IMR-90 (cell line): ENCODE measurements around the gene PLEKHH1. TPM values are rescaled to one million over a fixed set of nuclear protein-coding genes. Genes with fewer than 3 reads are reported as not detected.

Experiments
- ATAC-seq: fragments of 200-7000 bp; cut with Tn5 transposase; 2 replicates; pipeline ENCODE4 v1.9.1; 2020; ENCODE audit warnings: low read depth, mild to moderate bottlenecking, moderate library complexity
- BruUV-seq: library from RNA; stranded (reverse); fragments of 400-500 nt; replicated peaks from 2 replicates; lab custom pipeline; 2021; lab: Mats Ljungman, UMichigan
- CTCF ChIA-PET: fragments of 300-600 bp; formaldehyde crosslinking; extraction: SDS; loops from one replicate; lab custom pipeline; 2021; ENCODE audit warnings: antibody characterized with exemption; lab: Yijun Ruan, JAX
- POLR2A ChIA-PET: fragments of 300-600 bp; sonication (Branson Sonifier 250); formaldehyde crosslinking; loops from one replicate; lab custom pipeline; 2022; ENCODE audit warnings: antibody characterized with exemption; ENCODE audit not compliant: unreplicated experiment; lab: Charles Lee
- DNase-seq: peaks from one replicate; pipeline ENCODE4 v3.0.0; 2013
- H2AFZ ChIP-seq: replicated peaks from 2 replicates; pipeline ENCODE3; 2013; ENCODE audit warnings: low read length, mild to moderate bottlenecking; ENCODE audit not compliant: poor library complexity
- H2AK5ac ChIP-seq: 2 replicates; pipeline ENCODE4 v1.6.1; 2013; ENCODE audit warnings: low read depth, low read length, inconsistent platforms
- H2AK9ac ChIP-seq: replicated peaks from 2 replicates; pipeline ENCODE3; 2013; ENCODE audit warnings: mild to moderate bottlenecking, low read depth, low read length, moderate library complexity; ENCODE audit not compliant: poor library complexity
- H2BK120ac ChIP-seq: 2 replicates; pipeline ENCODE4 v1.6.1; 2013; ENCODE audit warnings: low read depth, low read length, inconsistent platforms
- H2BK15ac ChIP-seq: 3 replicates; pipeline ENCODE4 v1.6.1; 2013; ENCODE audit warnings: low read depth, low read length, inconsistent platforms
- H2BK20ac ChIP-seq: 2 replicates; pipeline ENCODE4 v1.6.1; 2013; ENCODE audit warnings: low read depth, mild to moderate bottlenecking, inconsistent platforms, low read length, moderate library complexity
- H2BK5ac ChIP-seq: 2 replicates; pipeline ENCODE4 v1.6.1; 2013; ENCODE audit warnings: mild to moderate bottlenecking, low read depth, low read length, inconsistent platforms; ENCODE audit not compliant: poor library complexity, severe bottlenecking
- H3K14ac ChIP-seq: replicated peaks from 2 replicates; pipeline ENCODE4 v1.6.1; 2013; ENCODE audit warnings: low read depth, low read length, inconsistent platforms
- H3K18ac ChIP-seq: 2 replicates; pipeline ENCODE4 v1.6.1; 2013; ENCODE audit warnings: low read depth, low read length, control low read depth
- H3K23ac ChIP-seq: 2 replicates; pipeline ENCODE4 v1.6.1; 2013; ENCODE audit warnings: low read depth, low read length, inconsistent platforms
- H3K27ac ChIP-seq: 2 replicates; pipeline ENCODE4 v1.5.1; 2013; ENCODE audit warnings: mild to moderate bottlenecking, control low read depth, low read length; ENCODE audit not compliant: insufficient read depth
- H3K27me3 ChIP-seq: 2 replicates; pipeline ENCODE4 v1.6.1; 2013; ENCODE audit warnings: low read length; ENCODE audit not compliant: control insufficient read depth, insufficient read depth
- H3K36me3 ChIP-seq: 2 replicates; pipeline ENCODE4 v1.6.1; 2013; ENCODE audit warnings: low read length, mixed read lengths; ENCODE audit not compliant: control insufficient read depth, insufficient read depth
- H3K4ac ChIP-seq: 2 replicates; pipeline ENCODE4 v1.6.1; 2013; ENCODE audit warnings: low read depth, low read length, inconsistent platforms
- H3K4me1 ChIP-seq: 2 replicates; pipeline ENCODE4 v1.6.1; 2013; ENCODE audit warnings: low read length, mixed read lengths; ENCODE audit not compliant: control insufficient read depth, insufficient read depth
- H3K4me2 ChIP-seq: 2 replicates; pipeline ENCODE4 v1.6.1; 2013; ENCODE audit warnings: low read depth, mild to moderate bottlenecking, control low read depth, low read length, moderate library complexity
- H3K4me3 ChIP-seq: 2 replicates; pipeline ENCODE4 v1.5.1; 2013; ENCODE audit warnings: low read depth, mild to moderate bottlenecking, control low read depth, low read length, moderate library complexity; ENCODE audit not compliant: insufficient read depth
- H3K56ac ChIP-seq: 2 replicates; pipeline ENCODE4 v1.6.1; 2013; ENCODE audit warnings: low read length, inconsistent platforms; ENCODE audit not compliant: insufficient read depth; ENCODE audit errors: extremely low read depth
- H3K79me1 ChIP-seq, 2 experiments: 2 replicates each; pipeline ENCODE4 v1.6.1; 2013; ENCODE audit warnings: low read length in 2 of 2, inconsistent platforms in 1 of 2, low read depth in 1 of 2
- H3K9ac ChIP-seq: 2 replicates; pipeline ENCODE4 v1.6.1; 2013; ENCODE audit warnings: low read depth, low read length, control low read depth
- H3K9me1 ChIP-seq: 2 replicates; pipeline ENCODE4 v1.6.1; 2013; ENCODE audit warnings: low read length, inconsistent platforms; ENCODE audit not compliant: insufficient read depth
- H3K9me3 ChIP-seq: 2 replicates; pipeline ENCODE4 v1.6.1; 2013; ENCODE audit warnings: low read length; ENCODE audit not compliant: control insufficient read depth, insufficient read depth
- H4K20me1 ChIP-seq: 2 replicates; pipeline ENCODE4 v1.6.1; 2013; ENCODE audit warnings: low read length, inconsistent platforms; ENCODE audit not compliant: insufficient read depth
- H4K5ac ChIP-seq: 2 replicates; pipeline ENCODE4 v1.6.1; 2013; ENCODE audit warnings: mild to moderate bottlenecking, low read depth, low read length, control low read depth
- H4K8ac ChIP-seq, 2 experiments: 2 replicates each; pipeline ENCODE4 v1.6.1; 2013; ENCODE audit warnings: low read depth in 2 of 2, low read length in 2 of 2, control low read depth in 1 of 2, inconsistent platforms in 1 of 2
- H4K91ac ChIP-seq: 2 replicates; pipeline ENCODE4 v1.6.1; 2013; ENCODE audit warnings: low read depth, low read length, inconsistent platforms; ENCODE audit not compliant: insufficient read depth
- BHLHE40 ChIP-seq: fragments of 150-350 bp; IDR thresholded peaks from 2 replicates; pipeline ENCODE4 v1.6.1; 2016; ENCODE audit warnings: mild to moderate bottlenecking, low read depth, low read length
- MAZ ChIP-seq: IDR thresholded peaks from 2 replicates; pipeline ENCODE4 v1.6.1; 2012; ENCODE audit warnings: low read depth, mild to moderate bottlenecking, low read length, improper control_type of control experiment, moderate library complexity, borderline replicate concordance
- RFX5 ChIP-seq: IDR thresholded peaks from 2 replicates; pipeline ENCODE4 v1.8.0; 2012; ENCODE audit warnings: low read depth, mild to moderate bottlenecking, low read length, moderate library complexity
- WGBS, 2 experiments: methylation state at CpG; one replicate each; pipeline versions ENCODE4 v1.1.5 to v1.1.7; 2013; ENCODE audit warnings: missing lambda C conversion rate in 2 of 2; ENCODE audit not compliant: insufficient read length in 1 of 2; ENCODE audit errors: extremely low coverage in 2 of 2; 5-methylcytosine and 5-hydroxymethylcytosine counted together
- dilution Hi-C: fragments of 300-500 bp; cut with HindIII; formaldehyde crosslinking; loops from one replicate; pipeline ENCODE4 v1.14.3; 2018; ENCODE audit warnings: low sequenced_read_pairs; ENCODE audit not compliant: unreplicated experiment
- in situ Hi-C: fragments of 300-500 bp; cut with MboI; formaldehyde crosslinking; loops from 3 replicates; pipeline ENCODE4 v1.14.3; 2019; ENCODE audit warnings: low sequenced_read_pairs, inconsistent platforms, mixed read lengths
- intact Hi-C: fragments of 100-400 bp; cut with micrococcal nuclease; formaldehyde crosslinking; loops from 2 replicates; pipeline ENCODE4 v1.10.0; 2022
- polyA plus RNA-seq, 3 experiments: library from polyadenylated mRNA; depleted of rRNA; stranded (reverse); fragments of >200 nt; gene quantifications; 2 replicates each; pipeline ENCODE4 v1.2.3, GENCODE V29; 2012; ENCODE audit warnings: low replicate concordance in 1 of 3
- total RNA-seq: library from RNA; depleted of rRNA; stranded (reverse); fragments of >200 nt; gene quantifications from 2 replicates; pipeline ENCODE4 v1.2.3, GENCODE V29; 2012
- TF ChIP-seq, protein P1 (sequence below): conservative IDR thresholded peaks from 2 replicates; pipeline ENCODE4 v1.5.1; 2012; ENCODE audit warnings: mild to moderate bottlenecking, low read depth, low read length, improper control_type of control experiment

PLEKHH1 gene
- total and polyA plus RNA-seq, 2 of the 4 experiments (the other 2 are of a cell fraction): under 0.01 to 0.34 TPM

GRCh38 chr14:67577909-67578749 lies 45.0 kb downstream of the PLEKHH1 start:
- Histone ChIP-seq H2AFZ (no peak overlapping the region), H3K18ac (no peak overlapping the region), H4K20me1 (no peaks in the 10 kb centered on the region), H2AK5ac (no peak overlapping the region), H3K4me3 (no peak overlapping the region), H3K9me3 (no peaks in the 10 kb centered on the region), H3K27me3 (peaks cover 6% of the 10 kb centered on the region), H2BK120ac (no peak overlapping the region), H3K9ac (no peak overlapping the region), H4K91ac (no peak overlapping the region), H3K4me2 (no peak overlapping the region), H2BK5ac (no peak overlapping the region), H3K36me3 (no peaks in the 10 kb centered on the region), H4K5ac (no peak overlapping the region), H3K14ac (no peak overlapping the region), H3K56ac (no peak overlapping the region), H3K4ac (no peak overlapping the region), H3K79me1 (no peaks in the 10 kb centered on the region), H3K27ac (no peak overlapping the region), H3K9me1 (0 out of 2 replicates have a peak, but pooled peaks cover 3% of the 10 kb centered on the region), H3K4me1 (no peaks in the 10 kb centered on the region), H4K8ac (no peak overlapping the region), H3K23ac (no peak overlapping the region), H2BK20ac (no peak overlapping the region), H2AK9ac (no peak overlapping the region), H2BK15ac (no peak overlapping the region)
- no peak for ATAC-seq
- intact Hi-C loops: no loop called here
- in situ Hi-C loops: no loop called here
- BruUV-seq: no TSS peak
- no peak for DNase-seq
- 55% methylated on average over 10 of the region's 16 CpGs; no CpG with 5 or more reads in 1 of the 2 experiments for WGBS, 2 experiments
- dilution Hi-C loops: no loop called here
- CTCF ChIA-PET: interaction anchor here (5.2 kb wide), 1 partner anchor 7 kb away, joined by 24 read pairs; no protein-coding TSS in a partner anchor
- TF ChIP-seq RFX5 (no peak), MAZ (no peak), BHLHE40 (no peak)
- TF ChIP-seq, protein P1, sequence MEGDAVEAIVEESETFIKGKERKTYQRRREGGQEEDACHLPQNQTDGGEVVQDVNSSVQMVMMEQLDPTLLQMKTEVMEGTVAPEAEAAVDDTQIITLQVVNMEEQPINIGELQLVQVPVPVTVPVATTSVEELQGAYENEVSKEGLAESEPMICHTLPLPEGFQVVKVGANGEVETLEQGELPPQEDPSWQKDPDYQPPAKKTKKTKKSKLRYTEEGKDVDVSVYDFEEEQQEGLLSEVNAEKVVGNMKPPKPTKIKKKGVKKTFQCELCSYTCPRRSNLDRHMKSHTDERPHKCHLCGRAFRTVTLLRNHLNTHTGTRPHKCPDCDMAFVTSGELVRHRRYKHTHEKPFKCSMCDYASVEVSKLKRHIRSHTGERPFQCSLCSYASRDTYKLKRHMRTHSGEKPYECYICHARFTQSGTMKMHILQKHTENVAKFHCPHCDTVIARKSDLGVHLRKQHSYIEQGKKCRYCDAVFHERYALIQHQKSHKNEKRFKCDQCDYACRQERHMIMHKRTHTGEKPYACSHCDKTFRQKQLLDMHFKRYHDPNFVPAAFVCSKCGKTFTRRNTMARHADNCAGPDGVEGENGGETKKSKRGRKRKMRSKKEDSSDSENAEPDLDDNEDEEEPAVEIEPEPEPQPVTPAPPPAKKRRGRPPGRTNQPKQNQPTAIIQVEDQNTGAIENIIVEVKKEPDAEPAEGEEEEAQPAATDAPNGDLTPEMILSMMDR: no peak
- POLR2A ChIA-PET: no interaction called here
